Stimulated activated naive CD8-positive, alpha-beta T cell treated with anti-CD3 and anti-CD28 coated beads, Interleukin-15, amount 100 ng/mL, for 72 hours (primary cell): ENCODE measurements around the gene HTT-AS.

Experiments
- ATAC-seq: fragments of 150-1000 bp; cut with Tn5 transposase; 2 replicates; pipeline ENCODE4 v1.10.0; 2021; ENCODE audit warnings: mild to moderate bottlenecking, moderate library complexity
- DNase-seq, 2 donors: peaks; one replicate each; pipeline ENCODE4 v3.0.0; 2021 to 2022
- H3K27ac Mint-ChIP-seq, 2 donors: one replicate each; pipeline ENCODE4 v1.8.0; 2022; ENCODE audit warnings: mild to moderate bottlenecking in 2 of 2, mixed read lengths in 2 of 2, moderate library complexity in 2 of 2
- H3K27me3 Mint-ChIP-seq: one replicate; pipeline ENCODE4 v1.8.0; 2022; ENCODE audit warnings: mixed read lengths
- H3K4me1 Mint-ChIP-seq: one replicate; pipeline ENCODE4 v1.8.0; 2022; ENCODE audit warnings: mild to moderate bottlenecking, mixed read lengths
- H3K4me3 Mint-ChIP-seq, 2 donors: one replicate each; pipeline ENCODE4 v1.8.0; 2022; ENCODE audit warnings: mild to moderate bottlenecking in 2 of 2, mixed read lengths in 2 of 2, moderate library complexity in 1 of 2
- H3K9me3 Mint-ChIP-seq, 2 donors: one replicate each; pipeline ENCODE4 v1.8.0; 2022; ENCODE audit warnings: mixed read lengths in 2 of 2

HTT-AS gene

DNA sequence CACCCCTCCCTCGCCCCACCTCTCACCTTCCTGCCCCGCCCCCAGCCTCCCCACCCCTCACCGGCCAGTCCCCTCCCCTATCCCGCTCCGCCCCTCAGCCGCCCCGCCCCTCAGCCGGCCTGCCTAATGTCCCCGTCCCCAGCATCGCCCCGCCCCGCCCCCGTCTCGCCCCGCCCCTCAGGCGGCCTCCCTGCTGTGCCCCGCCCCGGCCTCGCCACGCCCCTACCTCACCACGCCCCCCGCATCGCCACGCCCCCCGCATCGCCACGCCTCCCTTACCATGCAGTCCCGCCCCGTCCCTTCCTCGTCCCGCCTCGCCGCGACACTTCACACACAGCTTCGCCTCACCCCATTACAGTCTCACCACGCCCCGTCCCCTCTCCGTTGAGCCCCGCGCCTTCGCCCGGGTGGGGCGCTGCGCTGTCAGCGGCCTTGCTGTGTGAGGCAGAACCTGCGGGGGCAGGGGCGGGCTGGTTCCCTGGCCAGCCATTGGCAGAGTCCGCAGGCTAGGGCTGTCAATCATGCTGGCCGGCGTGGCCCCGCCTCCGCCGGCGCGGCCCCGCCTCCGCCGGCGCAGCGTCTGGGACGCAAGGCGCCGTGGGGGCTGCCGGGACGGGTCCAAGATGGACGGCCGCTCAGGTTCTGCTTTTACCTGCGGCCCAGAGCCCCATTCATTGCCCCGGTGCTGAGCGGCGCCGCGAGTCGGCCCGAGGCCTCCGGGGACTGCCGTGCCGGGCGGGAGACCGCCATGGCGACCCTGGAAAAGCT, at the start of gene HTT-AS, which contains the start of gene HTT:
TSS of gene HTT-AS (minus strand) at position 461 of the 768 bp plus-strand sequence.
TSS of gene HTT (plus strand) at position 604 of the 768 bp plus-strand sequence. CDS start at position 749, 145 bp downstream.
- H3K4me3 Mint-ChIP-seq, result peak within 1 kb of the TSS; percentile 97 to 98
- no peaks in the 10 kb centered on the region for H3K27me3 Mint-ChIP-seq
- peak within 1 kb of the TSS; percentile 92 to 97 for H3K27ac Mint-ChIP-seq
- no peaks in the 10 kb centered on the region for H3K9me3 Mint-ChIP-seq
- peak; percentile 94 to 96 for DNase-seq
- H3K4me1 Mint-ChIP-seq, result peaks cover 30% of the 10 kb centered on the region
- ATAC-seq, result peak; percentile 94

DNA sequence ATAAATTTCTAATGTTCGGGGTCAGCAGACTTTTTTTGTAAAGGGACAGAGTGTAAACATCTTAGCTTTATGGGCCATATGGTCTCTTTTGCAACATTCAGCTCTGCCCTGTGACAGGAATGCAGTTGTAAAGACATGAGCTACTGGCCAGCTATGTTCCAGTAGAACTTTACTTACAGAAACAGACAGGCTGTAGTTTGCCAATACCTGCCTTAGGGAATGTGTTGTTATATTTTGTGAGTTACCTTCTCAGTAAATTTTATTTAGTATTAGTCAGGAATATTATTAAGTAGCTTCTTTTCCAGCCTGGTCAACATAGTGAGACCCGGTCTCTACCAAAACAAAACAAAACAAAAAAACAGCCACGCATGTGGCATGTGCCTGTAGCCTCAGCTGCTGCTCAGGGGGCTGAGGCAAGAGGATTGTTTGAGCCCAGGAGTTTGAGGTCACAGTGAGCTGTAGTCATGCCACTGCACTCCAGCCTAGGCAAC, 48.9 kb upstream of the HTT-AS start:
- H3K27ac Mint-ChIP-seq, result no peak overlapping the region
- no peak for ATAC-seq
- peaks cover 13% of the 10 kb centered on the region for H3K4me1 Mint-ChIP-seq
- H3K4me3 Mint-ChIP-seq, result no peak overlapping the region
- H3K9me3 Mint-ChIP-seq, result no peaks in the 10 kb centered on the region
- DNase-seq, result no peak
- H3K27me3 Mint-ChIP-seq, result no peaks in the 10 kb centered on the region

DNA sequence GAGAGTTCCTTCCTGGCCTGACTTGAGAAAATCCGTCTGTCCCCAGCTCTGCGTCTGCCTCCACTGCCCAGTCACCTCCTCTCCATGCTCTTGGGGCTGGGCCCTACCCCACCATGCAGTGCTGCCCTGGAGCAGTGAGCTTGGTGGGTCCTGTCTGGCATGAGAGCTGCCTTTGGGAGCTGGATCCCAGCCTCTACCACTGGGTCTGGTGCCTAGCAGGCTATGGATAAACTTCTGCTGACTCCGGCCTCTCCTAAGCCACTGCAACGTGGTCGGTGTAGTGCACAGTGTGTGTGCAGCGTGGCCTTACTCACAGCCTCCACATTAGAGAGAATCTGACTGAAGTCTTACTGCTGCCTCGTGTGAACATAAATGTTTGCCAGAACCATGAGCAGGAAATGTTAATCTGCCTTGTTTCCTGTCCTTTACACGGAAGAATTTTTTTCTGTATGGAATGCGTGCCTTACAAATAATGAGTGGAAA, 47.8 kb upstream of the HTT-AS start:
- peaks cover 13% of the 10 kb centered on the region for H3K4me1 Mint-ChIP-seq
- no peak for ATAC-seq
- DNase-seq, result no peak
- H3K4me3 Mint-ChIP-seq, result peak overlapping the region in 1 of 2 donors; percentile 5
- H3K27ac Mint-ChIP-seq, result peak overlapping the region; percentile 53 to 88
- H3K9me3 Mint-ChIP-seq, result no peaks in the 10 kb centered on the region
- H3K27me3 Mint-ChIP-seq, result no peaks in the 10 kb centered on the region

DNA sequence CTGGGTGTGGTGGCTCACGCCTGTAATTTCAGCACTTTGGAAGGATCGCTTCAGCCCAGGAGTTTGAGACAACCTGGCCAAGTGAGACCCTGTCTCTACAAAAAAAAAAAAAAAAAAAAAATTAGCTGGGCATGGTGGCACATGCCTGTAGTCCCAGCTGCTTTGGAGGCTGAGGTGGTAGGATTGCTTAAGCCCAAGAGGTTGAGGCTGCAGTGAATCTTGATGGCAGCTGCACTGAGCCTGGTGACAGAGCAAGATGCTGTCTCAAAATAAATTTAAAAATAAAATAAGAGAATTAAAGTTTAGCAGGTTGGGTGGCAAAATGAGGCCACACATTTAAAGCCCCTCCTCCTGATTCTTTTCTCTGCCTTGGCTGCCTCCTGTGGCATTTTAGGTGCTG, 47.3 kb upstream of the HTT-AS start:
- Mint-ChIP-seq H3K4me3 (no peak overlapping the region), H3K27ac (no peak overlapping the region), H3K9me3 (no peaks in the 10 kb centered on the region), H3K27me3 (no peaks in the 10 kb centered on the region), H3K4me1 (peaks cover 13% of the 10 kb centered on the region)
- no peak for DNase-seq
- no peak for ATAC-seq

DNA sequence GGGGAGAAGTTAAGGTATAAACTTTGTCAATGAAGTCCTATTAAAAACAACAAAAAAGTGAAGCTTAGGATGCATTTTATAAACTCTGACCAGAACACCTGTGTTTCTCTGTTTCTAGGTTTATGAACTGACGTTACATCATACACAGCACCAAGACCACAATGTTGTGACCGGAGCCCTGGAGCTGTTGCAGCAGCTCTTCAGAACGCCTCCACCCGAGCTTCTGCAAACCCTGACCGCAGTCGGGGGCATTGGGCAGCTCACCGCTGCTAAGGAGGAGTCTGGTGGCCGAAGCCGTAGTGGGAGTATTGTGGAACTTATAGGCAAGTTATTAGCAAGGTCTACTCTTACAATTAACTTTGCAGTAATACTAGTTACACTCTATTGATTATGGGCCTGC, 46.8 kb upstream of the HTT-AS start:
- no peak overlapping the region for H3K27ac Mint-ChIP-seq
- peaks cover 13% of the 10 kb centered on the region for H3K4me1 Mint-ChIP-seq
- no peak for ATAC-seq
- H3K9me3 Mint-ChIP-seq, result no peaks in the 10 kb centered on the region
- no peak for DNase-seq
- no peak overlapping the region for H3K4me3 Mint-ChIP-seq
- no peaks in the 10 kb centered on the region for H3K27me3 Mint-ChIP-seq

DNA sequence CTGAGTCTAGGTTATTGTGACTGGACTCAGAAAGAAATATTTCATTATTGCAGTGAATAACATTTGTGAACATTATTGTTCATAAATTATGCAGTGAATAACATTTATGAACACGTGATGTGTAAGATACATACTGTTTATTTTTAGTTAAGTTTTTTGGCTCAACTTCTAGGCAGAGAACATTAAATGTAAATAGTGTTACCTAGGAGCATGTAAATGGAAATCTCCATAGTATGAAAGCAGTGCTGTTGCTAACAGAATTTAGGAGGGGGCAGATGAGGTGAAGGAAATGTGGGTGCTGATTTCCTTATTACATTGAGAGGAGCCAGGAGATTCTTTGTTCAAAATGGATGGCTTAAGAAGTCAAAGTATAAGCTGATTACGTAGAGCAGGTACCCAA, 45.1 kb upstream of the HTT-AS start:
- DNase-seq (no peak), ATAC-seq (no peak)
- no peak overlapping the region for H3K27ac Mint-ChIP-seq
- no peaks in the 10 kb centered on the region for H3K27me3 Mint-ChIP-seq
- H3K4me3 Mint-ChIP-seq, result no peak overlapping the region
- H3K4me1 Mint-ChIP-seq, result peaks cover 13% of the 10 kb centered on the region
- no peaks in the 10 kb centered on the region for H3K9me3 Mint-ChIP-seq

DNA sequence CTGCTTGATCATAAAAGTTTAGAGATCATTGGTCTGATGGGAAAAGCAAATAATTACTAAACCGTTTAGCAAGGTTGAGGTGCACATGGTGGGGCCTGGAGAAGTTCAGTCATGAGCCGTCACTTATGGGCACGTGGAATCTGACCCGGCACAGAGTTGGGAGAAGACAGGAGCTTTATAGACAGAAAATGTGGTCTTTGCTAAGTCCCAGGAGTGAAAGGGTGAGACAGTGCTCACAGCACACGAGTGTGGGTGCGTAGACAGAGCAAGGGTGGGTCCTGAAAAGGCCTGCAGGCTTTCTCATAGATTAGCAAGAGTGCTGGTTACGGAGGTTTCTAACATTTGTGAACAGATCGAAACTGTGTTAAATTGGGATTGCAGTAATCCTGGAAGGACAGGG, 44.0 kb upstream of the HTT-AS start:
- Mint-ChIP-seq H3K27me3 (no peaks in the 10 kb centered on the region), H3K9me3 (no peaks in the 10 kb centered on the region), H3K27ac (no peak overlapping the region), H3K4me3 (no peak overlapping the region), H3K4me1 (peaks cover 6% of the 10 kb centered on the region)
- no peak for ATAC-seq
- no peak for DNase-seq

DNA sequence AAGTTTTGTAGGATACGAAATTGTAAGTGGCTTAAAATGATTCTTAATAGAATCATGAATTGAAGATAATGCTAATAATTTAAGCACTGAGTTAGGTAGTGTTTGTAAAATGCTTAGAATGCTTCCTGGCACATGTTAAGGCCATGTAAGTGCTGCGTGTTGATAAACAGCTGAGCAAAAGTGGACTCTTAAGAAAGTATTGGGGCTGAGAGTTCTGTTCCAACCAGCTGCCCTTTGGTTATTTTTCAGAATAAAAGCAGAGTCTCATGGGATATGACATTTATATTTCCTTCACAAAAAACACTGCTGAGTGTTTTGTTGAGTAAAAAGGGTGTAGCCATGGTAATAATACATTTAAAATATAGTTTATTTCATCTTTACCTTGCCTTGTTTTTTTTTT, 42.6 kb upstream of the HTT-AS start:
- no peaks in the 10 kb centered on the region for H3K27me3 Mint-ChIP-seq
- no peak overlapping the region for H3K27ac Mint-ChIP-seq
- no peak overlapping the region for H3K4me3 Mint-ChIP-seq
- H3K9me3 Mint-ChIP-seq, result no peaks in the 10 kb centered on the region
- ATAC-seq (no peak), DNase-seq (no peak)
- peaks cover 2% of the 10 kb centered on the region for H3K4me1 Mint-ChIP-seq

DNA sequence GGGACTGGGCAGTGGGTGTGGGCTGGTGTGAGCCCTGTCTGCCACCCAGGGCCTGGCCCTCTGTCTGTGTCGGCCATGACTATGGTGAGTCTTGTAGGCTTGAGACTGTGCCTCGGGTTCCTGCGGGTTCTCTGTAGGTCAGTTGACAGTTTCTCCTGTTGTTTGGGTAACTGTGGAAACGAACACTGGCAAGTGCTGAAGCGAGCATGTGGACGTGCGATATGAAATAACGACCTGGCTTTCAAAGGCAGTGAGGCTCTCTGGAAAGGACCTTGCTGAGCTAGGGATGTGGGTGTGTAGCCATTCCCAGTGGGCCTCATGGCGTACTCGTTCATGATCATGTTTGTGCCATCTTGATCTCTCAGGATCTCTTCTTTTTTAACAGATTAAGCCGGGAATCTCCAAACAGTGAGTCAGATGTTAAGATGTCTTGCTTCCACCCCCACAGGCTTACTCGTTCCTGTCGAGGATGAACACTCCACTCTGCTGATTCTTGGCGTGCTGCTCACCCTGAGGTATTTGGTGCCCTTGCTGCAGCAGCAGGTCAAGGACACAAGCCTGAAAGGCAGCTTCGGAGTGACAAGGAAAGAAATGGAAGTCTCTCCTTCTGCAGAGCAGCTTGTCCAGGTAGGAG, 41.4 kb upstream of the HTT-AS start:
- H3K27me3 Mint-ChIP-seq, result no peaks in the 10 kb centered on the region
- DNase-seq (no peak), ATAC-seq (no peak)
- peak overlapping the region in 1 of 2 donors; percentile 5 for H3K27ac Mint-ChIP-seq
- H3K4me1 Mint-ChIP-seq, result no peaks in the 10 kb centered on the region
- no peaks in the 10 kb centered on the region for H3K9me3 Mint-ChIP-seq
- H3K4me3 Mint-ChIP-seq, result no peak overlapping the region

DNA sequence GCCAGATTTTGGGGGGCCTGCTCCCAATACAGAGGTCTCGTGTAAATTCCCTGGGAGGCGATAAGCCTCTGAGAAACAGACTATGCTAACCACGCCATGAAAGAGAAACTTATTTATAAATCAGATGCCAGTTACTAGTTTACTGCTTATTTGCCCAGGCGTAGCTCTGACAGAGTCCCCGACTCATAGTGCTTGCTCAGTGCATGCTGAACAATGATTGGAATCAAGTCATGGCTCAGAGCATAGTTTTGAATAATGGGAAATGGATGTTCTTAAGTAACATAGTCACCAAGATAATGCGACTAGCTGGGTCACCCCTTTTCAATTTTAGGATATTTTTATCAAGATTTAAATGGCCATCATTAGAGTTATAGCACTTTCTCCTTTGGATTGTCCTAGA, 40.0 kb upstream of the HTT-AS start:
- DNase-seq (no peak), ATAC-seq (no peak)
- H3K27ac Mint-ChIP-seq, result peak overlapping the region in 1 of 2 donors; percentile 54

DNA sequence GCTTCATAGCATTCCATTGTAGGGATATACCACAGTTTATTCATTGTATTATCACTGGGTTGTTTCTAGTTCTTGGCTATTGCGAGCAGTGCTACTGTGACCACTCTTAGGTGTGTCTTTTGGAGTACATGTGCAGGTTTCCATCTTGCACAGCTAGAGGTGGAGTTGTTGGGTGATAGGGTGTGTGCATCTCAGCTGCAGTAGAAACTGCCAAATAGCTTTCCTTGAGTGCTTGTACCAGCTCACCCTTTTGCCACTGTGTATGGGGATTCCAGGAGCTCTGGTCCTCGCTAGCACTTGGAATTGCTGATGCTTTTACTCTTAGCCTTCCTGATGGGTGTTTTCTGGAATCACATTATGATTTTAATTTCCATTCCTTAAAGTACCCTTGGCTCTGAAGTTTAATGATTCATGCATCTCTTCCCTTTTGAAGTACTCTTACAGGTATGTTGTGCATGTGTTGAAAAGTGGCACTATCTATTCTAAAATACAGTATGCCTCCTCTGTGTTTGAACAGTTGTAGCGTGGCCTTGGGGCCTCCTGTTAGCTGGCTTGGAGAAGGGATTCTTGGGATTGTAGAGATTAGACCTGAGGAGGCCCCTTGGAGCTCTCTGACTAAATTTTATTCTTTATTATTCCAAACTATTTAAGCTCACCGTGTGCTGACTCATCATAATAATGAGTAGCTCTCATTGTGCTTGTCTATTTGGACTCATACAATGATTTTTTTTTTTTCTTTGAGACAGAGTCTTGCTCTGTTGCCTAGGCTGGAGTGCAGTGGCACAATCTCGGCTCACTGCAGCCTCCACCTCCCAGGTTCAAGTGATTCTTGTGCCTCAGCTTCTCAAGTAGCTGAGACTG, 38.5 kb upstream of the HTT-AS start:
- ATAC-seq (no peak), DNase-seq (no peak)
- no peak overlapping the region for H3K4me3 Mint-ChIP-seq
- no peaks in the 10 kb centered on the region for H3K4me1 Mint-ChIP-seq
- H3K27me3 Mint-ChIP-seq, result no peaks in the 10 kb centered on the region
- no peaks in the 10 kb centered on the region for H3K9me3 Mint-ChIP-seq
- H3K27ac Mint-ChIP-seq, result peak overlapping the region in 1 of 2 donors; percentile 2

More for the DNA sequence above, 40.0 kb upstream of the HTT-AS start:
- H3K4me3 Mint-ChIP-seq, result no peak overlapping the region
- H3K4me1 Mint-ChIP-seq, result no peaks in the 10 kb centered on the region
- H3K9me3 Mint-ChIP-seq, result no peaks in the 10 kb centered on the region
- no peaks in the 10 kb centered on the region for H3K27me3 Mint-ChIP-seq

DNA sequence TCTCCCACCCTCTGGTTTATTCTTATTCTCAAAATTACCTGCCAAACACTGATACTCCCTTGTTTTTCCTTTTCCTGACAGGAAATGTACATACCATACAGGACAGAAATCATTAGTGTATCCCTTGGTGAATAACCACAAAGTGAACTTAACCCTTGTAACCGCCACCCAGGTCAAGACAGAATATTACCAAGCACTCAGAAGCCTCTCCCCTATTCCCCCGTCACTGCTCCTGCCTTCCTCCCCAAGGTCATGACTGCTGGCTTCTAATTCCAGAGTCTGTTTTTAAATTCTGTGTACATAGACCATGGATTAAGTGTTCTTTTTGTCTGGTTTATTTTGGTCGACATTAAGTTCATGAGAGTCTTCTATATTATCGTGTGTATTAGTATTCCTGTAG, 37.9 kb upstream of the HTT-AS start:
- H3K4me3 Mint-ChIP-seq, result no peak overlapping the region
- DNase-seq, result no peak
- H3K9me3 Mint-ChIP-seq, result no peaks in the 10 kb centered on the region
- no peak for ATAC-seq
- no peaks in the 10 kb centered on the region for H3K27me3 Mint-ChIP-seq
- peaks cover 1% of the 10 kb centered on the region for H3K4me1 Mint-ChIP-seq
- peak overlapping the region; percentile 2 for H3K27ac Mint-ChIP-seq

DNA sequence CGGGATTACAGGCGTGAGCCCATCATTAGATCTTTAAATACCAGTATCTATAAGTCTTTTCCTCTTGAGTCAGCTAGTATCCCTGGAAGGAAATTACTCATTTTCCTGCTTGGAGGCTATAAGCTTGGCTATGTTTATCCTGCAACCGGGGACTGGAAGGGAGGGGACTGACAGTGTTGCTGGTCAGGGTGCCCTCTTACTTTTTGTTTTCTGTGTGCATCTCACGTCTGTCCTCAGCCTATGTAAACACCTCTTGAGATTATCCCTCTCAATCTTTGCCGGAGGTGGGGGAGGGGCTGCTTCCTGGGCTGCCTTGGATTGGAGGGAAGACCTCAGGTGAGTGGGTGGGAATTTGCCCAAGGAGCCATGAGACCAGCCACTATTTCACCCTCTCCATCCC, 37.1 kb upstream of the HTT-AS start:
- no peak for DNase-seq
- Mint-ChIP-seq H3K27ac (no peak overlapping the region), H3K9me3 (no peaks in the 10 kb centered on the region), H3K27me3 (no peaks in the 10 kb centered on the region), H3K4me1 (peaks cover 9% of the 10 kb centered on the region), H3K4me3 (no peak overlapping the region)
- no peak for ATAC-seq

DNA sequence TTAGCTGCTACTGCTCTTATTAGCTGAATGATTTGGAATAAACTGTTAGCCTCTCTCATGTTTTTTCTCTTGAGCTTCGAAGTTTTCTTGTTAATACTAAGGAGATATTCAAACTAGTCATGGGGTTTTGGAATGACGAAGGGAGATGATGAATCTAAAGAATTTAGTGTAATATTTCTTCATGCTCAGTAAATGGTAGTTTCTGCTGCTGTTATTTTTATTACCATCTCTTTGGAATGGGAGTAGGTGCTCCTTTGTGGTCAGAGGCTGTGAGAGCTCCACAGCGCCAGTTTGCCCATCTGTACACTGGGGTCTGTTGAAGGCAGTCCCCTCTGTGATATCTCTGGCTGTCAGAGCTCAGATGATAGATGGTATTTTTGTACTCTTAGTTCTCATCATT, 33.9 kb upstream of the HTT-AS start:
- Mint-ChIP-seq H3K27me3 (no peaks in the 10 kb centered on the region), H3K9me3 (no peaks in the 10 kb centered on the region), H3K27ac (no peak overlapping the region), H3K4me1 (peaks cover 15% of the 10 kb centered on the region), H3K4me3 (no peak overlapping the region)
- no peak for ATAC-seq
- DNase-seq, result no peak

DNA sequence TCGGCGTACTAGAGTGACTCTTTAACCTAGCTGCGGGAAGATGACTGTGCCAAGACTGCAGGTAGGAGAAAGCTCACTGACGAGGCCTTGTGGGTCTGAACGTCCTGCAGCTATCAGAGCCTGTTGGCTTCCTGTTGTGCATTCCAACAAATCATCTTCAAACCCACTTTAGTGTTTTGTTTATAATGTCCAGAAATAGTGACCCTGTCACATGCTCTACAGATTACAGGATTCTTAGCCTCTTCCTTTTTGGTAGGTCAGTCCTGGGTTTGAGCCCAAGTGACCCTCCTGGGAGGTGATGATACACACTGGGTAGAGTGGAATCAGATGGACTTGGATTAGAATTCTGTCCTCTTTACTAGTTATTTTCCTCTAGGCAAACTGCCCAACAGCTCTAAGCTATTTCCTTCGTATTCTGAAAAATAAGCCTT, 33.4 kb upstream of the HTT-AS start:
- Mint-ChIP-seq H3K27me3 (no peaks in the 10 kb centered on the region), H3K4me3 (no peak overlapping the region), H3K27ac (no peak overlapping the region), H3K4me1 (peaks cover 15% of the 10 kb centered on the region), H3K9me3 (no peaks in the 10 kb centered on the region)
- ATAC-seq, result no peak
- DNase-seq, result no peak
